Fibroblast of lung (primary cell): ENCODE results near the gene ETV1. TPM values are rescaled to one million over a fixed set of nuclear protein-coding genes. Genes with fewer than 3 reads are reported as not detected.
A peak's percentile ranks its signal among the peaks of the same experiment; 100 is the strongest.

Source experiments
- DNase-seq, 2 donors: peaks; one replicate each; pipeline versions ENCODE4 v3.0.0 to v3.0.0-alpha.2; 2010; ENCODE audit warnings: low read depth in 2 of 2
- H2AFZ ChIP-seq: 2 replicates; pipeline ENCODE4 v1.5.1; 2012; ENCODE audit warnings: low read length, control low read depth, inconsistent platforms
- H3K27ac ChIP-seq: 2 replicates; pipeline ENCODE4 v1.5.1; 2011; ENCODE audit warnings: low read length, control low read depth; ENCODE audit not compliant: insufficient read depth
- H3K27me3 ChIP-seq: 2 replicates; pipeline ENCODE4 v1.5.1; 2011; ENCODE audit warnings: mild to moderate bottlenecking, low read length; ENCODE audit not compliant: control insufficient read depth, insufficient read depth
- H3K36me3 ChIP-seq: 2 replicates; pipeline ENCODE4 v1.5.1; 2011; ENCODE audit warnings: low read length; ENCODE audit not compliant: control insufficient read depth, insufficient read depth
- H3K4me1 ChIP-seq: 2 replicates; pipeline ENCODE4 v1.5.1; 2011; ENCODE audit warnings: low read length; ENCODE audit not compliant: control insufficient read depth, insufficient read depth; ENCODE audit errors: extremely low read depth
- H3K4me2 ChIP-seq: 2 replicates; pipeline ENCODE4 v1.5.1; 2011; ENCODE audit warnings: low read length, control low read depth; ENCODE audit not compliant: insufficient read depth; ENCODE audit errors: extremely low read depth
- H3K4me3 ChIP-seq, 4 experiments: fragments of 200-600 bp in 1 of 4; sonication (generic) in 1 of 4; replicated peaks in 1 of 4; 2 replicates each; pipeline ENCODE4 v1.5.1; 2011 to 2016; ENCODE audit warnings: low read length in 4 of 4, low read depth in 3 of 4, mild to moderate bottlenecking in 3 of 4, control low read depth in 2 of 4, inconsistent platforms in 1 of 4, mixed read lengths in 1 of 4; ENCODE audit not compliant: insufficient read depth in 1 of 4; ENCODE audit errors: control extremely low read depth in 1 of 4
- H3K79me2 ChIP-seq: 2 replicates; pipeline ENCODE4 v1.5.1; 2012; ENCODE audit warnings: mild to moderate bottlenecking, low read length, inconsistent platforms; ENCODE audit not compliant: control insufficient read depth, insufficient read depth
- H3K9ac ChIP-seq: 2 replicates; pipeline ENCODE4 v1.5.1; 2011; ENCODE audit warnings: mild to moderate bottlenecking, low read length, control low read depth; ENCODE audit not compliant: insufficient read depth
- H3K9me3 ChIP-seq: 2 replicates; pipeline ENCODE4 v1.5.1; 2012; ENCODE audit warnings: low read depth, low read length; ENCODE audit not compliant: control insufficient read depth, insufficient read depth
- H4K20me1 ChIP-seq: 2 replicates; pipeline ENCODE4 v1.5.1; 2011; ENCODE audit warnings: low read length; ENCODE audit not compliant: control insufficient read depth, insufficient read depth; ENCODE audit errors: extremely low read depth
- CTCF ChIP-seq, 2 donors: IDR thresholded peaks in 1 of 2; conservative IDR thresholded peaks in 1 of 2; 1 replicate in 1 of 2; 2 replicates in 1 of 2; pipeline ENCODE4 v1.5.1; 2011 to 2012; ENCODE audit warnings: low read length in 2 of 2, control low read depth in 1 of 2, inconsistent platforms in 1 of 2, low read depth in 1 of 2, mild to moderate bottlenecking in 1 of 2
- EZH2 ChIP-seq: IDR thresholded peaks from 2 replicates; pipeline ENCODE4 v1.5.1; 2012; ENCODE audit warnings: low read length, control low read depth, mild to moderate bottlenecking; ENCODE audit errors: missing control alignments
- polyA plus RNA-seq, 2 donors: library from polyadenylated mRNA; depleted of rRNA in 1 of 2; stranded (reverse) in 1 of 2; unstranded in 1 of 2; fragments of >200 nt; gene quantifications; 2 replicates each; pipeline ENCODE4 v1.2.1, GENCODE V29; 2011 to 2012; ENCODE audit warnings: missing spikeins in 1 of 2
- total RNA-seq: library from RNA; depleted of rRNA; stranded (reverse); fragments of >200 nt; gene quantifications from 2 replicates; pipeline ENCODE4 v1.2.1, GENCODE V29; 2014

Gene ETV1
- total and polyA plus RNA-seq, 2 donors (not counting 1 experiment from before 2014, with no cell fraction given): 13.3 to 26.4 TPM

- no peak for TF ChIP-seq CTCF (conservative IDR thresholded peaks at IDR 0.05 in 1 of 2, IDR thresholded peaks at IDR 0.05 in 1 of 2; ENCODE audit: low read depth in 1 of 2, low read length in 2 of 2)
- no peak for TF ChIP-seq EZH2
- peak; percentile 85 to 91 for DNase-seq
- peaks cover 3% of the 10 kb centered on the region for H3K4me1 ChIP-seq
- H3K9ac ChIP-seq: no peak overlapping the region
- H3K27ac ChIP-seq: no peak overlapping the region
- H3K4me3 ChIP-seq: peak overlapping the region in 2 of 4 experiments; percentile 26 to 28
- H3K4me2 ChIP-seq: peak overlapping the region; percentile 71
- H3K79me2 ChIP-seq: no peaks in the 10 kb centered on the region
- H4K20me1 ChIP-seq: no peaks in the 10 kb centered on the region
- H3K36me3 ChIP-seq: no peaks in the 10 kb centered on the region
- peak overlapping the region; percentile 59 for H2AFZ ChIP-seq
- H3K9me3 ChIP-seq: no peaks in the 10 kb centered on the region
- no peaks in the 10 kb centered on the region for H3K27me3 ChIP-seq
Observed at GRCh38 chr7:13874783-13875182, 114.7 kb downstream of the ETV1 start.

GRCh38 chr7:13872709-13873108 lies 116.8 kb downstream of the ETV1 start:
- H3K9me3 ChIP-seq: no peaks in the 10 kb centered on the region
- TF ChIP-seq EZH2: no peak
- no peak for TF ChIP-seq CTCF (conservative IDR thresholded peaks at IDR 0.05 in 1 of 2, IDR thresholded peaks at IDR 0.05 in 1 of 2; ENCODE audit: low read depth in 1 of 2, low read length in 2 of 2)
- H3K36me3 ChIP-seq: no peaks in the 10 kb centered on the region
- no peak overlapping the region for H3K27ac ChIP-seq
- H3K4me2 ChIP-seq: no peak overlapping the region
- peaks cover 3% of the 10 kb centered on the region for H3K4me1 ChIP-seq
- H4K20me1 ChIP-seq: no peaks in the 10 kb centered on the region
- H3K4me3 ChIP-seq: no peak overlapping the region
- no peaks in the 10 kb centered on the region for H3K27me3 ChIP-seq
- no peak overlapping the region for H3K9ac ChIP-seq
- DNase-seq: no peak
- no peaks in the 10 kb centered on the region for H3K79me2 ChIP-seq
- H2AFZ ChIP-seq: no peak overlapping the region

- TF ChIP-seq CTCF (conservative IDR thresholded peaks at IDR 0.05 in 1 of 2, IDR thresholded peaks at IDR 0.05 in 1 of 2; ENCODE audit: low read depth in 1 of 2, low read length in 2 of 2) (no peak), EZH2 (no peak)
- peaks cover 3% of the 10 kb centered on the region for H3K4me1 ChIP-seq
- H4K20me1 ChIP-seq: no peaks in the 10 kb centered on the region
- H3K9ac ChIP-seq: no peak overlapping the region
- no peak overlapping the region for H3K27ac ChIP-seq
- no peak overlapping the region for H3K4me3 ChIP-seq
- no peaks in the 10 kb centered on the region for H3K9me3 ChIP-seq
- H2AFZ ChIP-seq: no peak overlapping the region
- H3K27me3 ChIP-seq: no peaks in the 10 kb centered on the region
- H3K79me2 ChIP-seq: no peaks in the 10 kb centered on the region
- DNase-seq: no peak
- H3K4me2 ChIP-seq: no peak overlapping the region
- H3K36me3 ChIP-seq: no peaks in the 10 kb centered on the region
Observed at GRCh38 chr7:13871008-13871407, 118.5 kb downstream of the ETV1 start.
